Measurements from ENCODE around the gene AK5.

The AK5 gene

GRCh38 chr1:77281491-77282186, at the start of gene AK5:
TSS of gene AK5 (plus strand) at chr1:77282019. CDS start at chr1:77282314, 295 bp downstream.
- peak; percentile 68 for DNase-seq

- no peak for DNase-seq
Measured at GRCh38 chr1:77232829-77233228, 49.0 kb upstream of the AK5 start.

GRCh38 chr1:77234096-77234495, 47.7 kb upstream of the AK5 start:
- DNase-seq: no peak

GRCh38 chr1:77234943-77235342, 46.9 kb upstream of the AK5 start:
- no peak for DNase-seq

GRCh38 chr1:77238462-77238861, 43.4 kb upstream of the AK5 start:
- no peak for DNase-seq

GRCh38 chr1:77239311-77239710, 42.5 kb upstream of the AK5 start:
- DNase-seq: no peak

- DNase-seq: no peak
Measured at GRCh38 chr1:77245830-77246229, 36.0 kb upstream of the AK5 start.

GRCh38 chr1:77250126-77250525, 31.7 kb upstream of the AK5 start:
- DNase-seq: no peak

GRCh38 chr1:77253211-77253610, 28.6 kb upstream of the AK5 start:
- DNase-seq: no peak

GRCh38 chr1:77263708-77264107, 18.1 kb upstream of the AK5 start:
- no peak for DNase-seq

GRCh38 chr1:77265180-77265579, 16.6 kb upstream of the AK5 start:
- peak; percentile 81 for DNase-seq

GRCh38 chr1:77267035-77267434, 14.8 kb upstream of the AK5 start:
- DNase-seq: no peak

- DNase-seq: no peak
Measured at GRCh38 chr1:77271852-77272580, 9.8 kb upstream of the AK5 start.

GRCh38 chr1:77273891-77274290, 7.9 kb upstream of the AK5 start:
- DNase-seq: no peak

GRCh38 chr1:77275194-77275593, 6.6 kb upstream of the AK5 start:
- DNase-seq: no peak

- DNase-seq: no peak
Measured at GRCh38 chr1:77276941-77277340, 4.9 kb upstream of the AK5 start.

- DNase-seq: no peak
Measured at GRCh38 chr1:77279929-77280328, 1.9 kb upstream of the AK5 start.

GRCh38 chr1:77280962-77281361, 857 bp upstream of the AK5 start:
- no peak for DNase-seq

GRCh38 chr1:77282187-77282865, 507 bp downstream of the AK5 start:
- peak; percentile 66 for DNase-seq

- peak; percentile 58 for DNase-seq
Measured at GRCh38 chr1:77282866-77283539, 1.2 kb downstream of the AK5 start.

GRCh38 chr1:77283701-77284425, 2.0 kb downstream of the AK5 start:
- DNase-seq: no peak

GRCh38 chr1:77287535-77287934, 5.7 kb downstream of the AK5 start:
- DNase-seq: no peak

- no peak for DNase-seq
Measured at GRCh38 chr1:77288275-77288674, 6.5 kb downstream of the AK5 start.
